ENCODE results near the gene NPAS4. TPM values are rescaled to one million over a fixed set of nuclear protein-coding genes. Genes with fewer than 3 reads are reported as not detected.

Gene NPAS4
- total and polyA plus RNA-seq, 9 of the 15 experiments (the other 6 are each of a cell fraction or from before 2014, with no cell fraction given): not detected

DNA sequence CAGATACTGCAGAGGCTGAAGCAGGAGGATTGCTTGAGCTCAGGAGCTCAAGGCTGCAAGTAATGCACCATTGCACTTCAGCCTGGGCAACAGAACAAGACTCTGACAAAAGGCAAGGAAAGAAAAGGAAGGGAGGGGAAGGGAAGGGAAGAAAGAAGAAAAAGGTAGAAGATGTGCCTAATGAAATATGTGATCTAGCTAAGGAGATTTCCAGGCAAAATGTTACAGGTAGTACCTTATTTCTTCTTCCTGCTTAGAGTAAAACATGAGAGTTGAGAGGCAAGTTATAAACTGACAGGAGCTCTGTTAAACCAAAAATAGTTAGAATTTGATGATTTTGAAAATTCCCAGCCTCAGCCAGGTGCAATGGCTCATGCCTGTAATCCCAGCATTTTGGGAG, 41.2 kb downstream of the NPAS4 start:
- H3K79me2 ChIP-seq (ENCODE audit: control insufficient read depth, insufficient read depth, low read length): no peaks in the 10 kb centered on the region
- TF ChIP-seq ZEB2 (IDR thresholded peaks at IDR 0.05) (no peak), PCBP2 (IDR thresholded peaks at IDR 0.05; ENCODE audit: low read depth, low read length, poor library complexity, severe bottlenecking) (peak; percentile 82), MTA2 (IDR thresholded peaks at IDR 0.05; ENCODE audit: low read depth) (no peak), ERF (CRISPR knock-in tag; IDR thresholded peaks at IDR 0.05) (no peak), TEAD4 (IDR thresholded peaks at IDR 0.05; ENCODE audit: low read length) (no peak), TEAD4 (CRISPR knock-in tag; IDR thresholded peaks at IDR 0.05; ENCODE audit: borderline replicate concordance) (no peak), ARID4B (CRISPR knock-in tag; IDR thresholded peaks at IDR 0.05) (no peak), ZNF699 (CRISPR knock-in tag; IDR thresholded peaks at IDR 0.05; ENCODE audit: insufficient replicate concordance) (no peak), CSDE1 (IDR thresholded peaks at IDR 0.05) (no peak), GABPA (tag; conservative IDR thresholded peaks at IDR 0.05; ENCODE audit: low read depth) (no peak), THAP12 (CRISPR knock-in tag; IDR thresholded peaks at IDR 0.05) (no peak), PCBP1 (IDR thresholded peaks at IDR 0.05; ENCODE audit: low read depth, low read length, poor library complexity, severe bottlenecking) (peak; percentile 89), ZMIZ1 (IDR thresholded peaks at IDR 0.05; ENCODE audit: low read depth in 2 of 2, low read length in 2 of 2) (no peak)

More for the DNA sequence above, 41.2 kb downstream of the NPAS4 start:
- Histone ChIP-seq H3K4me2 (ENCODE audit: insufficient read depth, low read length) (no peak overlapping the region), H3K27me3 (ENCODE audit: control insufficient read depth in 2 of 2, insufficient read depth in 2 of 2, low read length in 2 of 2) (no peaks in the 10 kb centered on the region), H3K27ac (ENCODE audit: extremely low read depth, low read depth, low read length) (no peak overlapping the region), H4K20me1 (replicated peaks; ENCODE audit: control insufficient read depth, insufficient read depth, low read length) (no peaks in the 10 kb centered on the region; the same call in 1 of the 2 replicates), H3K4me1 (replicated peaks in 1 of 2; ENCODE audit: control insufficient read depth in 2 of 2, insufficient read depth in 2 of 2, low read length in 2 of 2) (peaks cover 4 to 9% of the 10 kb centered on the region in 2 experiments; a peak in 3 of 5 replicates), H3K9ac (ENCODE audit: insufficient read depth in 1 of 2, low read depth in 2 of 2, low read length in 2 of 2) (no peak overlapping the region), H3K9me1 (ENCODE audit: control insufficient read depth, insufficient read depth, low read length) (no peaks in the 10 kb centered on the region), H3K9me3 (replicated peaks; ENCODE audit: control insufficient read depth, insufficient read depth, low read depth, low read length) (peaks cover 4% of the 10 kb centered on the region; the same call in 1 of the 2 replicates), H3K4me3 (no peak overlapping the region), H3K36me3 (ENCODE audit: control insufficient read depth, insufficient read depth, low read length) (no peaks in the 10 kb centered on the region), H2AFZ (ENCODE audit: low read depth, low read length) (no peak overlapping the region)
- ATAC-seq: no peak
- in situ Hi-C loops (cut with MboI) (no loop called here), intact Hi-C loops (cut with micrococcal nuclease) (no loop called here)
- ChIA-PET CTCF (ENCODE audit: low intra/inter-chr PET ratio) (no interaction called here), POLR2A (interaction anchor here (0.6 kb wide), 1 partner anchor 10 kb away, joined by 3 read pairs; no protein-coding TSS in a partner anchor)
- no peak for DNase-seq (ENCODE audit: extremely low read depth in 1 of 4, low spot score in 3 of 4)
- no TSS peak for BruUV-seq (replicated peaks)
- no peak for FAIRE-seq
